Naive thymus-derived CD4-positive, alpha-beta T cell (primary cell): Measurements from ENCODE around the gene HLA-DPA1. TPM values are rescaled to one million over a fixed set of nuclear protein-coding genes. Genes with fewer than 3 reads are reported as not detected.
A peak's percentile ranks its signal among the peaks of the same experiment; 100 is the strongest.

Experiments used
- ATAC-seq: fragments of 150-1000 bp; cut with Tn5 transposase; 2 replicates; pipeline ENCODE4 v1.10.0; 2021; ENCODE audit warnings: mild to moderate bottlenecking, moderate library complexity
- CTCF ChIA-PET: fragments of 350-600 bp; sonication (Branson Sonifier 250); formaldehyde crosslinking; loops from one replicate; lab custom pipeline; 2021; ENCODE audit warnings: antibody characterized with exemption; lab: Charles Lee
- POLR2A ChIA-PET: fragments of 350-600 bp; sonication (Branson Sonifier 250); formaldehyde crosslinking; loops from one replicate; lab custom pipeline; 2021; ENCODE audit warnings: antibody characterized with exemption, inconsistent platforms; lab: Charles Lee
- DNase-seq, 9 donors: peaks; one replicate each; pipeline versions ENCODE4 v3.0.0 to v3.0.0-alpha.2; 2020 to 2022; ENCODE audit warnings: mixed read lengths in 1 of 9
- H3K27ac ChIP-seq: one replicate; pipeline ENCODE4 v1.7.0; 2013; ENCODE audit warnings: mild to moderate bottlenecking, low read depth, low read length, moderate library complexity
- H3K27me3 ChIP-seq, 2 donors: one replicate each; pipeline ENCODE4 v1.7.0; 2013; ENCODE audit warnings: low read length in 2 of 2, mild to moderate bottlenecking in 2 of 2, moderate library complexity in 2 of 2; ENCODE audit not compliant: control insufficient read depth in 2 of 2, insufficient read depth in 2 of 2
- H3K36me3 ChIP-seq, 3 experiments: 1 replicate in 2 of 3; 2 replicates in 1 of 3; pipeline ENCODE4 v1.7.0; 2013; ENCODE audit warnings: low read length in 3 of 3, mild to moderate bottlenecking in 3 of 3, moderate library complexity in 1 of 3; ENCODE audit not compliant: insufficient read depth in 3 of 3, control insufficient read depth in 2 of 3
- H3K4me1 ChIP-seq, 2 donors: one replicate each; pipeline ENCODE4 v1.7.0; 2013; ENCODE audit warnings: low read length in 2 of 2, mild to moderate bottlenecking in 2 of 2, moderate library complexity in 1 of 2; ENCODE audit not compliant: control insufficient read depth in 2 of 2, insufficient read depth in 2 of 2
- H3K4me3 ChIP-seq: 2 replicates; pipeline ENCODE4 v1.7.0; 2013; ENCODE audit warnings: mild to moderate bottlenecking, low read length
- H3K9me3 ChIP-seq, 3 experiments: 1 replicate in 2 of 3; 2 replicates in 1 of 3; pipeline ENCODE4 v1.7.0; 2013; ENCODE audit warnings: low read length in 3 of 3; ENCODE audit not compliant: control insufficient read depth in 2 of 3
- H3K27ac Mint-ChIP-seq, 9 donors: one replicate each; pipeline ENCODE4 v1.8.0; 2020 to 2022; ENCODE audit warnings: mixed read lengths in 9 of 9, mild to moderate bottlenecking in 8 of 9, moderate library complexity in 5 of 9, inconsistent platforms in 2 of 9
- H3K27me3 Mint-ChIP-seq, 5 donors: one replicate each; pipeline ENCODE4 v1.8.0; 2021 to 2022; ENCODE audit warnings: mixed read lengths in 5 of 5, mild to moderate bottlenecking in 1 of 5
- H3K36me3 Mint-ChIP-seq, 5 donors: one replicate each; pipeline ENCODE4 v1.8.0; 2020 to 2022; ENCODE audit warnings: mixed read lengths in 5 of 5, mild to moderate bottlenecking in 3 of 5, inconsistent platforms in 1 of 5
- H3K4me1 Mint-ChIP-seq, 7 donors: one replicate each; pipeline ENCODE4 v1.8.0; 2020 to 2022; ENCODE audit warnings: mixed read lengths in 7 of 7, mild to moderate bottlenecking in 3 of 7, inconsistent platforms in 1 of 7
- H3K4me3 Mint-ChIP-seq, 10 donors: one replicate each; pipeline ENCODE4 v1.8.0; 2020 to 2022; ENCODE audit warnings: mild to moderate bottlenecking in 10 of 10, mixed read lengths in 10 of 10, moderate library complexity in 6 of 10, inconsistent platforms in 2 of 10
- H3K9me3 Mint-ChIP-seq, 11 donors: one replicate each; pipeline ENCODE4 v1.8.0; 2020 to 2022; ENCODE audit warnings: mixed read lengths in 11 of 11, mild to moderate bottlenecking in 4 of 11, inconsistent platforms in 1 of 11, moderate library complexity in 1 of 11
- intact Hi-C, 2 donors: fragments of 100-400 bp; cut with micrococcal nuclease; formaldehyde crosslinking; loops; one replicate each; pipeline ENCODE4 v1.15.1; 2023
- polyA plus RNA-seq, 2 donors: library from polyadenylated mRNA; unstranded; fragments of 300-500 nt; fragmentation: Illumina TruSeq; gene quantifications; one replicate each; pipeline ENCODE4 v1.2.3, GENCODE V29; 2021
- total RNA-seq, 6 experiments: library from RNA in 5 of 6; stranded (reverse) in 5 of 6; gene quantifications; 1 replicate in 5 of 6; 2 replicates in 1 of 6; pipeline ENCODE4 v1.2.3 and lab custom pipeline; 2021 to 2026

HLA-DPA1 gene
- total and polyA plus RNA-seq, 7 experiments from 2014 or later: 20.2 to 295 (median 45.6) TPM

- H3K27me3 Mint-ChIP-seq: peaks cover 0 to 22% (median 2%) of the 10 kb centered on the region in 5 donors
- DNase-seq (peak in 7 of 9 donors; percentile 60 to 82 (median 75)), ATAC-seq (peak; percentile 78)
- Histone ChIP-seq H3K4me1 (peaks cover 12 to 24% of the 10 kb centered on the region in 2 donors), H3K36me3 (no peaks in the 10 kb centered on the region), H3K27me3 (no peaks in the 10 kb centered on the region), H3K4me3 (no peak overlapping the region), H3K27ac (no peak overlapping the region), H3K9me3 (no peaks in the 10 kb centered on the region)
- intact Hi-C loops: loop anchor here (1.0 to 5.0 kb wide), 7 partner anchors 57 to 233 kb away; partner anchors contain the start of gene HLA-DPA1 (in 1 of the 2)
- CTCF ChIA-PET: interaction anchor here (0.7 to 2.2 kb wide), 7 partner anchors 8 to 233 kb away, joined by 3 to 10 read pairs (median 4); no protein-coding TSS in a partner anchor
- H3K4me1 Mint-ChIP-seq: peaks cover 8 to 38% (median 26%) of the 10 kb centered on the region in 7 donors
- H3K9me3 Mint-ChIP-seq: no peaks in the 10 kb centered on the region
- peak overlapping the region in 1 of 10 donors; percentile 0 for H3K4me3 Mint-ChIP-seq
- no peaks in the 10 kb centered on the region for H3K36me3 Mint-ChIP-seq
- peak overlapping the region in 1 of 9 donors; percentile 5 for H3K27ac Mint-ChIP-seq
- POLR2A ChIA-PET: interaction anchor here (0.7 to 2.0 kb wide), 4 partner anchors 42 to 233 kb away, joined by 3 to 6 read pairs (median 4); no protein-coding TSS in a partner anchor
Observed at GRCh38 chr6:33014841-33015634, 58.4 kb downstream of the HLA-DPA1 start.

Other genes starting within 250 kb of the HLA-DPA1 start
- gene TAP2, start 234.9 kb downstream of the HLA-DPA1 start, total RNA-seq: 100 to 1,000 TPM in 4 of 5 experiments, 10 to 100 TPM in 1; 84.3 to 243 (median 117) TPM
- 10 to 100 TPM; 26.4 to 36.4 TPM for gene TAP2, start 234.9 kb downstream of the HLA-DPA1 start, polyA plus RNA-seq
- gene PSMB8, start 229.6 kb downstream of the HLA-DPA1 start, total RNA-seq: 100 to 1,000 TPM; 111 to 419 (median 115) TPM
- gene PSMB8, start 229.6 kb downstream of the HLA-DPA1 start, polyA plus RNA-seq: 100 to 1,000 TPM; 322 to 378 TPM
- gene TAP1, start 219.9 kb downstream of the HLA-DPA1 start, total RNA-seq: 100 to 1,000 TPM in 3 of 5 experiments, 10 to 100 TPM in 2; 92.1 to 500 (median 103) TPM
- 100 to 1,000 TPM; 162 to 274 TPM for gene TAP1, start 219.9 kb downstream of the HLA-DPA1 start, polyA plus RNA-seq
- gene PSMB9, start 219.5 kb downstream of the HLA-DPA1 start, total RNA-seq: 100 to 1,000 TPM in 2 of 5 experiments, 10 to 100 TPM in 3; 70.3 to 452 (median 90.5) TPM
- gene PSMB9, start 219.5 kb downstream of the HLA-DPA1 start, polyA plus RNA-seq: 100 to 1,000 TPM; 385 to 389 TPM
- 10 to 100 TPM in 2 of 5 experiments, 1 to 10 TPM in 3; 7.8 to 82.5 (median 9.1) TPM for gene HLA-DMB, start 132.6 kb downstream of the HLA-DPA1 start, total RNA-seq
- 10 to 100 TPM in 1 of 2 donors, 1 to 10 TPM in 1; 8.2 to 11.9 TPM for gene HLA-DMB, start 132.6 kb downstream of the HLA-DPA1 start, polyA plus RNA-seq
- gene HLA-DMA, start 120.6 kb downstream of the HLA-DPA1 start, total RNA-seq: 100 to 1,000 TPM in 1 of 5 experiments, 10 to 100 TPM in 4; 12.5 to 120 (median 29.6) TPM
- gene HLA-DMA, start 120.6 kb downstream of the HLA-DPA1 start, polyA plus RNA-seq: 10 to 100 TPM; 19.3 to 25.6 TPM
- gene BRD2, start 105.1 kb downstream of the HLA-DPA1 start, total RNA-seq: 100 to 1,000 TPM; 275 to 391 (median 360) TPM
- gene BRD2, start 105.1 kb downstream of the HLA-DPA1 start, polyA plus RNA-seq: 10 to 100 TPM; 33.4 to 82.6 TPM
- gene HLA-DOA, start 64.1 kb downstream of the HLA-DPA1 start, total RNA-seq: 10 to 100 TPM in 1 of 5 experiments, 1 to 10 TPM in 4; 3.0 to 10.5 (median 5.4) TPM
- 1 to 10 TPM; 4.6 to 6.7 TPM for gene HLA-DOA, start 64.1 kb downstream of the HLA-DPA1 start, polyA plus RNA-seq
- 100 to 1,000 TPM in 1 of 5 experiments, 10 to 100 TPM in 4; 13.7 to 308 (median 43.3) TPM for gene HLA-DPB1, start 2.3 kb upstream of the HLA-DPA1 start, total RNA-seq
- gene HLA-DPB1, start 2.3 kb upstream of the HLA-DPA1 start, polyA plus RNA-seq: 10 to 100 TPM; 24.9 to 87.6 TPM
- 1 to 10 TPM in 3 of 5 experiments, under 1 TPM in 2; 0.51 to 3.5 (median 2.5) TPM for gene COL11A2, start 118.8 kb upstream of the HLA-DPA1 start, total RNA-seq
- gene COL11A2, start 118.8 kb upstream of the HLA-DPA1 start, polyA plus RNA-seq: under 1 TPM in 1 of 2 donors, not detected in 1; 0.26 TPM
- 100 to 1,000 TPM in 1 of 5 experiments, 10 to 100 TPM in 4; 50.3 to 103 (median 76.2) TPM for gene RXRB, start 127.0 kb upstream of the HLA-DPA1 start, total RNA-seq
- 1 to 10 TPM; 7.6 to 9.4 TPM for gene RXRB, start 127.0 kb upstream of the HLA-DPA1 start, polyA plus RNA-seq
- 10 to 100 TPM; 19.1 to 51.9 (median 27.9) TPM for gene SLC39A7, start 127.2 kb upstream of the HLA-DPA1 start, total RNA-seq
- 10 to 100 TPM; 23.3 to 24.8 TPM for gene SLC39A7, start 127.2 kb upstream of the HLA-DPA1 start, polyA plus RNA-seq
- 10 to 100 TPM in 4 of 5 experiments, 1 to 10 TPM in 1; 9.7 to 19.5 (median 10.7) TPM for gene HSD17B8, start 131.0 kb upstream of the HLA-DPA1 start, total RNA-seq
- 10 to 100 TPM; 62.6 to 67.0 TPM for gene HSD17B8, start 131.0 kb upstream of the HLA-DPA1 start, polyA plus RNA-seq
- 10 to 100 TPM; 36.2 to 47.2 (median 44.5) TPM for gene RING1, start 134.9 kb upstream of the HLA-DPA1 start, total RNA-seq
- 10 to 100 TPM in 1 of 2 donors, 1 to 10 TPM in 1; 9.5 to 10.4 TPM for gene RING1, start 134.9 kb upstream of the HLA-DPA1 start, polyA plus RNA-seq
- 100 to 1,000 TPM in 2 of 5 experiments, 10 to 100 TPM in 3; 74.3 to 110 (median 90.5) TPM for gene VPS52, start 198.2 kb upstream of the HLA-DPA1 start, total RNA-seq
- gene VPS52, start 198.2 kb upstream of the HLA-DPA1 start, polyA plus RNA-seq: 10 to 100 TPM; 15.5 to 26.8 TPM
- 1,000 to 10,000 TPM; 2,454 to 4,896 (median 3,431) TPM for gene RPS18, start 198.4 kb upstream of the HLA-DPA1 start, total RNA-seq
- over 10,000 TPM in 1 of 2 donors, 1,000 to 10,000 TPM in 1; 8,513 to 10,735 TPM for gene RPS18, start 198.4 kb upstream of the HLA-DPA1 start, polyA plus RNA-seq
- gene B3GALT4, start 203.5 kb upstream of the HLA-DPA1 start, total RNA-seq: 10 to 100 TPM; 12.9 to 48.0 (median 18.2) TPM
- 10 to 100 TPM; 18.9 to 27.3 TPM for gene B3GALT4, start 203.5 kb upstream of the HLA-DPA1 start, polyA plus RNA-seq
- 10 to 100 TPM; 25.3 to 62.7 (median 52.7) TPM for gene WDR46, start 215.6 kb upstream of the HLA-DPA1 start, total RNA-seq
- gene WDR46, start 215.6 kb upstream of the HLA-DPA1 start, polyA plus RNA-seq: 10 to 100 TPM; 55.2 to 82.9 TPM
- 10 to 100 TPM; 14.6 to 73.2 (median 35.5) TPM for gene PFDN6, start 216.0 kb upstream of the HLA-DPA1 start, total RNA-seq
- 10 to 100 TPM; 26.5 to 36.3 TPM for gene PFDN6, start 216.0 kb upstream of the HLA-DPA1 start, polyA plus RNA-seq
- gene RGL2, start 225.3 kb upstream of the HLA-DPA1 start, total RNA-seq: 10 to 100 TPM; 45.7 to 76.8 (median 67.4) TPM
- gene RGL2, start 225.3 kb upstream of the HLA-DPA1 start, polyA plus RNA-seq: 10 to 100 TPM in 1 of 2 donors, 1 to 10 TPM in 1; 4.1 to 11.5 TPM
- gene TAPBP, start 240.4 kb upstream of the HLA-DPA1 start, total RNA-seq: 100 to 1,000 TPM; 196 to 386 (median 240) TPM
- 100 to 1,000 TPM; 296 to 334 TPM for gene TAPBP, start 240.4 kb upstream of the HLA-DPA1 start, polyA plus RNA-seq
- 10 to 100 TPM; 15.5 to 30.1 (median 20.5) TPM for gene ZBTB22, start 244.1 kb upstream of the HLA-DPA1 start, total RNA-seq
- gene ZBTB22, start 244.1 kb upstream of the HLA-DPA1 start, polyA plus RNA-seq: 10 to 100 TPM; 15.6 TPM
- 10 to 100 TPM; 36.4 to 81.6 (median 79.6) TPM for gene DAXX, start 249.3 kb upstream of the HLA-DPA1 start, total RNA-seq
- 100 to 1,000 TPM in 1 of 2 donors, 10 to 100 TPM in 1; 69.4 to 133 TPM for gene DAXX, start 249.3 kb upstream of the HLA-DPA1 start, polyA plus RNA-seq